LoVo (cell line): ENCODE data around the gene SLC47A2.
"Not testable (repeated sequence)": the region's sequence is repeated elsewhere in the genome, so short reads cannot be mapped to it uniquely, and the experiment has no call there.

ENCODE experiments used
- DNase-seq: peaks from one replicate; pipeline ENCODE4 v3.0.0-alpha.2; 2016; ENCODE audit warnings: low spot score

Gene SLC47A2

DNA sequence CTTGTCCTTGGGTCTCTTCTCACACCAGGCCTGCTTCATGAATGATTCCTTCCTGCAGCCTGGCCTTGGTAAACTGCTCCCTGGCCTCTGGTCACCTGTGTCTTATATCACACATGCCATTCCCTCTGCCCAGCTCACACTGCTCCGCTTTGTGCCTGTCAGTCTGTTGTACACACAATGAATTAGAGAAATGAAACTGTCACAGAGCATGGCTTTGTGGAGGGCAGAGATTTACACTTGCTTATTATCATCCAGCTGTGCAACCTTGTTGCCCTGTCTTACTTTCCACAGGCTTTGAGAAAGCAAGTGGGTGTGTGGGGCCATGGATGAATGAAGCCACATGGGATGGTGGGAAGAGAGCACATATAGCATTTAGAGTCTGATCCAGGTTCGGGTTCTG is 45.5 kb downstream of the SLC47A2 start:
- DNase-seq = no peak

DNA sequence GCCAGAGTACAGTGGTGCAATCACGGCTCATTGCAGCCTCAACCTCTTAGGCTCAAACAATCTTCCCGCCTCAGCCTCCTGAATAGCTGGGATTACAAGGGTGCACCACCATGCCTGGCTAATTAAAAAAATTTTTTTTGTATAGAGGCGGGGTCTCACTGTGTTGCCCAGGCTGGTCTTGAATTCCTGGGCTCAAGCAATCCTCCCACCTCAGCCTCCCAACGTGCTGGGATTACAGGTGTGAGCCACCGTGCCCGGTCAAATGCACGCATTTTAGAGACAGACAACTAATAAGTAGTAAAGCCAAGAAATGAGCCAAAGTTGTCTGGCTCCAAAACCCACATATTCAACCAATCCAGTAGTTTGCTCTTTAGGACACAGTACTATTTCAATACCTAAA is 46.7 kb downstream of the SLC47A2 start:
- DNase-seq = not testable (repeated sequence)

DNA sequence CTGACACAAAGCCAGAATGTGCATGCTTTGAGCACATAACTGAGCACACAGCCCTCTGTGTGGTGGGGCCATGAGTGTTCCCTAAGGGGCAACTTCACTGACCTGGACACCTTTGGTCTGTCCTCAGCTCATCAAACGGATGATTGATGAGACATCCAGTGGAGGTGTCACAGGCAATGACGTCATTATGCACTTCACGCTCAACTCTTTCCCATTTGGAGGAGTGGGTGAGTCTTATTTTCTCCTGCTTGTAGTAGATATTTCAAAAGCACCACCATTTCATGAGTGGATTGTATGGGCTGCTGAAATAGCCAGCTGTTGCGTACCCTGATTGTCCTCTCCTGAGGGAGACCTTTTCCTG is 51.6 kb downstream of the SLC47A2 start:
- DNase-seq = no peak

DNA sequence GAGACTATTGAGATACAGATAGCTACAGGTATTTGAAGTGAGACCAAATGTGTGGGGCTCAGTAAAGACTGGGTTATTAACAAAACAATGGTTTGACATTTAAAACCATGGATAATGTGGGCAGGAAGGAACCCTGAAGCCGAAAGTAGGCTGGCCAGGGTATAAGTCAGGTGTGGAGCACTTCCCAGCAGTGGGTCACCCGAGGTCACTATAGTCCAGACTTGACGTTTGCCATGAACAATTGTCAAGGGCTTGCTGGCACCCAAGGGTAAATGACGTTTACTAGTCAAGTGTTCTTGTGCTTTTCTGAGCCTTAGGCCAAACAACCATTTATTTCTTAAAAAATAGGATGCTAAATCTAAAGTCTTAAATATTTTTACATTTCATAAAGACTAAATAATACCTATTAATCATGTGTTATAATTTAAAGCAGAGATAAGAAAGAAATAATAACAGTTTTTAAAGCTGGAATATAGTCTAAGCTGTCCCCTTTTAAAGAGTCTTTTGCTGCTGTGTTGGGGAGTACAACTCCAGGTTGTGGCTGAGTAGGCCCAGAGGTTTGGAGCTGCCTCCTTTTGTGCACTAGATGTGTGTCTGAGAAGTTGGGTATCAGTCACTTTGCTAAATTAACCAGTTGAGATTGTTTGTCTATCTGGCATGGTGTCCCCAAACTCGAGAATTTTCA is 52.1 kb downstream of the SLC47A2 start:
- no peak for DNase-seq

DNA sequence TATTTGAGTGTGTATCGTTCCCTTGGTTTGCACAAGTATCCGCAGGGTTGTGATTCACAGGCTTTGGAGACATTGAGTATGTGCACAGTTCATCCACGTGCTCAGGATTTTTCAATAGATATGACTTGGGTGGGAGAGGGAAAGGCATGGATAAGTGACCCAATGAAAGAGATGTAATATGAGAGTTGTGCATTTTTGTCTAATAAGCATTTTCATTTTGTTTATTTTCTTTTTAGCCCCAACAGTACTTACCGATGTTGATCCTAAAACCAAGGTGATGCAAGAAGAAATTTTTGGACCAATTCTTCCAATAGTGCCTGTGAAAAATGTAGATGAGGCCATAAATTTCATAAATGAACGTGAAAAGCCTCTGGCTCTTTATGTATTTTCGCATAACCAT is 53.3 kb downstream of the SLC47A2 start:
- DNase-seq = no peak

DNA sequence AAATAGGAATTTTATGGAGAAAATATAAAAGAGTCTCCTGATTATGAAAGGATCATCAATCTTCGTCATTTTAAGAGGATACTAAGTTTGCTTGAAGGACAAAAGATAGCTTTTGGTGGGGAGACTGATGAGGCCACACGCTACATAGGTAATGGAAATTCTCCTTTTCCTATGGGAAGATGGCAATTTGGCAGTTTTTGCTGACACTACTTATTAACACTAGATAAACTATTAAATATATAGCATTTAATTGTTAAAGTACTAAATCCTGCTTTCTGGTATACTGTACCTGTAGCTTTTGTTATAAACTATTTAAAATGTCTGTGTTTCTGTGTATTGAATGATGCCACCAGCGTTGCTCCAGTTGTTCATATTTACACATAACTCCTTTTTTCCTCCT is 55.3 kb downstream of the SLC47A2 start:
- DNase-seq = no peak

DNA sequence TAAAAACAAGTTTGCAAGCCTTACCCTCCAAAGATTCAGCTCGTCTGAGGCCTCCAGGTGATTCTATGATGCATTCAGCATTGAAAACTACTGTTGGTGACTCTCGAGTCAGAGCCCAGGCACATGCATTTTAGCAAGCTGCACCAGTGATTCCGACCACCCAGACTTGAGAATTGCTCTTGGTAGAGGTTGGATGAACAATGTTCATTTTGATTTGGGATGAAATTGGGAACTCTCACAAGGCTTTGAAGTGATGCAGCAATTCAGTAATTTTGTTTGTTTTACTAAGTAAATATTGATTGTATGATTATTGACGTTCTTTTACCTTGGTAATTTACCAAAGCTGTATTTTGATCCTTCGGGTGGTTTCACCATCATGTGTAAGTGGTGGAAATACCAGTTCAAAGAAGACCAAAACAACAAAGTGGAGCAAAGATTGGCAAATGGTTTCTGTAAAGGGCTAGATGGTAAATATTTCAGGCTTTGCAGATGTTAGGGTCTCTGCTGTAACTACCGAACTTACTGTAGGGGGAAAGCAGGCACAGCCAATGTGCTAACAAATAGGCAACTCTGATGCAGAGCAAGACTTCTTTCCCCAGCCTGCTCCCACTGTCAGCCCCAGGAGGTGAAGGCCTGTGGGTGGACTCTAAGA is 56.0 kb downstream of the SLC47A2 start:
- no peak for DNase-seq

DNA sequence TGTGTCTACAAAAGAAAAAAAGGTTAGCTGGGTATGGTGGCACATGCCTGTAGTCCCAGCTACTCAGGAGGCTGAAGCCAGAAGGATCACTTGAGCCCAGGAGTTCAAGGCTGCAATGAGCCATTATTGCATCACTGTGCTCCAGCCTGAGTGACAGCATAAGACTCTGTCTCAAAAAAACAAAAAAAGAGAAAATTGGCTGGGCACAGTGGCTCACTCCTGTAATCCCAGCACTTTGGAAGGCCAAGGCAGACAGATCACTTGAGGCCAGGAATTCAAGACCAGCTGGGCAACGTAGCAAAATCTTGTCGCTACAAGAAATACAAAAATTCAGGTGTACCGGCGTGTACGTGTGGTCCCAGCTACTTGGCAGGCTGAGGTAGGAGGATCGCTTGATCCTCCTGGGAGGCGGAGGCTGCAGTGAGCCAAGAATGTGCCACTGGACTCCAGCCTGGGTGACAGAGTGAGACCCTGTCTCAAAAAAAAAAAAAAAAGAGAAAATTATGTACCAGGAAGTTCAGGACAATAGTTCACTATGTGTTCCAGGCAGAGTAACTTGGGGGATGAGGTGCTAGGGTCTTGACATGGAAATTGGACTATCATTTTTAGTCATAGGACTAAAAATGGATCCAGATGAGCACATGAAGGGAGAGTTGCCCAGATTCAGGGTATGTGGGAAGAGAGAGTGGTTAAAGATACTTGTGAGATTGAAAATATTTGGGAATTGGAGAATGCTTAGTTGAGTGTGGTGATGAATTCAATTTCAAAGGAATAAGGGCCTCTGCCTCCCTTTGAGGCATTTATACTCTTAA is 56.8 kb downstream of the SLC47A2 start:
- DNase-seq = no peak

DNA sequence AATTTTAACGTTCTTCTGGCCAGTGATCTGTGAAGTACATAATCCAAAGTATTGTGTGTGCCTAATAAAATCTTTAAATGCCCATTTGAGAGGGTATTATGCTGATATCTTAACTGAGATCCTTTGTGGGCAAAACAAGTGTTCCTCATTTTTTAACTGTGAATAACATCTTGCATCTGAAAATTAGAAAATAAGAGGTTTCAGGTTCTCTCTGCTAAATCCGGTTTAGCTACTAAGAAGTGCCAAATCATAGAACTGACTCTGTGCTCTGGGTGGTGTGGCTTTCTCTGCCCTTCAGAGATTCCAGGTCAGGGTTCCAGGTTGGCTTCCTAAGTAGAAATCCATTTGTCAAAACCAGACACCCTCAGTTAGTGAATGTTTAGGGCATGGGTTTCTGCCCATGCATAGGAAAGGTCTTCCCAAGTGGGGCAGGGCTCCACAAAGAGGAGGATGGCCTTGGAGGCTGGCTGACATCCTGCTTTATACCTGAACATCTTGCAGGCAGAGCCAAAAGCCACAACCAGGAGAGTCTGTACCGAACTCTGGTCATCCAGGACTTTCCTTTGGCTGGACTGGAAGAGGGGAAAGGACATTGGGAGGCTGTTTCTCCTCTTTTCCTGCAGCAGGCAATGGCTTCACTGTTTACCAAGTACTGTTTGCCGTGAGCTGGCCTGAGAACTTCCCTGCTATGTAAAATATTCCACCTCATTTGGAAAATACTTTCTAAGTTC is 59.4 kb downstream of the SLC47A2 start:
- DNase-seq = no peak

DNA sequence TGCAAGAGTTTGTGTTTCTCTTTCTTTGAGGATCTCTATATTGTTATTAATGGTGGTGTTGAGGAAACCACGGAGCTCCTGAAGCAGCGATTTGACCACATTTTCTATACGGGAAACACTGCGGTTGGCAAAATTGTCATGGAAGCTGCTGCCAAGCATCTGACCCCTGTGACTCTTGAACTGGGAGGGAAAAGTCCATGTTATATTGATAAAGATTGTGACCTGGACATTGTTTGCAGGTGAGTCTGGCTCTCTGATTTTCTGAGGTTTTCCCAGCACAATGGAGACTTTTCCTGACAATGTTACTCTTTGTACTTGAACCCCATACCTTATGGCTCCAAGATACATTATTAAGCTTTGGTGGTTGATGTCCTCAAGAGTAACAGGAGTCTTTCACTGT is 60.0 kb downstream of the SLC47A2 start:
- DNase-seq = no peak

DNA sequence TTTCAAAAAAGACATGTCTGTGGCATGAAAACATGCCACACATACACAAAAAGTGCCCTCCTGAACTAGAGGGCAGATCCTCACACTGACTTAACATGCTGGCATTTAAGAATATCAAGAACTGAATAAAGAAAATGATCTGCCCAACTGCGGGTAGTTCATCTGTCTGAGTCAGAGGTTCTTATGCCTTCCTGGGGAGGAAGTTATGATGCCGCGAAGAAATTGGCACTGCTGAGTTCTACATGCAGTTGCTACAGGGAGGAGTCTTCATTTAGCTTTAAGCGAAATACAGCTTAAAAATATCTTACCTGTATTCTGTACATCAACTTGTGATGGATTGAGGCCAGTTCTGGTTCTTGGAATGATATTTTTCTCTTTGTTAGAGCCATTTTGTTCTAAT is 61.5 kb downstream of the SLC47A2 start:
- no peak for DNase-seq

DNA sequence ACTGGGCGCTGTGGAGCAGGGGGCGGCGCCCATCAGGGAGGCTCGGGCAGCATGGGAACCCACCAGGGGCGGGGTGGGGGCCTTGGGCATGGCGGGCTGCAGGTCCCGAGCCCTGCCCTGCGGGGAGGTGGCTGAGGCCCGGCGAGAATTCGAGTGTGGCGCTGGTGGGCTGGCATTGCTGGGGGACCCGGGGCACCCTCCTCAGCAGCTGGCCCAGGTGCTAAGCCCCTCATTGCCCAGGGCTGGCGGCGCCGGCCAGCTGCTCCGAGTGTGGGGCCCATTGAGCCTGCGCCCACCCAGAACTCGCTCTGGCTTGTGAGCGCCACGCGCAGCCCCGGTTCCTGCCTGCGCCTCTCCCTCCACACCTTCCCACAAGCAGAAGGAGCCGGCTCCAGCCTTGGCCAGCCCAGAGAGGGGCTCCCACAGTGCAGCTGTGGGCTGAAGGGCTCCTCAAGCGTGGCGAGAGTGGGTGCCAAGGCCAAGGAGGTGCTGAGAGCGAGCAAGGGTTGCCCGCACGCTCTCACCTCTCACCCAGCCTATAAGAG is 62.0 kb downstream of the SLC47A2 start:
- DNase-seq = no peak

DNA sequence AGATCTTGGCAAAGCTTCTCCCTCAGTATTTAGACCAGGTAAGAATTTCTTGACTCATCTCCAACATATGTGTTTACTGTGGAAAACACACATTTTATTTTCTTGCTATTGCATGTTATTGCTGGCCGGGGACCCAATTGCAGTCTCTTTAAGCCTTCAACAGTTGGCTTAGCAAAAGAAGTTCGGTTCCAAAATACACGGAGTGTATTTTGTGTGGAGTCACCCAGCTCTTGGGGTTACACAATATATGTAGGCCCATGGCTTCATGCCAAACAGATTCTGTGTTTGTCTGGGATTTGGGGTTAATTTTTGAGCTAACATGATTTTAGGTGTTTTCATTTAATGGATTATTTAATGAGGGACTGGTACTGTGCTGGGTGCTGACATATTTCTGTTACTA is 63.8 kb downstream of the SLC47A2 start:
- no peak for DNase-seq

DNA sequence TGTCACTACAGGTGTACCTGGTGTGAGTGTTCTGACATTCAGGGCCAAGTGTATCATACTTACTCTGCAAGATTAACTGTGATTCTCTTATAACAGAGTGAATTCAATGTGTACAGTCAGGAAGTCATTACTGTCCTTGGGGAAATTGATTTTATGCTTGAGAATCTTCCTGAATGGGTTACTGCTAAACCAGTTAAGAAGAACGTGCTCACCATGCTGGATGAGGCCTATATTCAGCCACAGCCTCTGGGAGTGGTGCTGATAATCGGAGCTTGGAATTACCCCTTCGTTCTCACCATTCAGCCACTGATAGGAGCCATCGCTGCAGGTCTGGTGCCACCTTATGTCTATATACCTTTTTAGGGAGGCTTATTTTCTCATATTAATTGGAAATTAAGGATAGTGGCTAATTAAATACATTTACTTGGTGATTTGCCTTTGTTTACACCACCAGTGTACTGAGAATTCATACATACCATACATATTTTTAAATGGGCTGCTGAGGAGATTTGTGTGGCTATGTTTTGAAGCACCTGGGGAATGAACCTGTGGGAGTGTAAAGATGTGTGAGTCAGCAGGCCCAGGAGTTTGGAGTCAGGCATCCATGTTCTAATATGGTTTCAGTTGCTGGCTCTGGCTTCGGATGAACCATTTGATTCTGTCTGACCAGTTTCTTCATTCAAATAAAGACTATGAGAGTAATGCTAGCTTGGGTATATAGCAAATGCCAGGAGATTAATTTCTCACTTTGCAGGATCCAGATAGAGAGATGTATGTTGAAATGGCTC is 64.7 kb downstream of the SLC47A2 start:
- DNase-seq = no peak

DNA sequence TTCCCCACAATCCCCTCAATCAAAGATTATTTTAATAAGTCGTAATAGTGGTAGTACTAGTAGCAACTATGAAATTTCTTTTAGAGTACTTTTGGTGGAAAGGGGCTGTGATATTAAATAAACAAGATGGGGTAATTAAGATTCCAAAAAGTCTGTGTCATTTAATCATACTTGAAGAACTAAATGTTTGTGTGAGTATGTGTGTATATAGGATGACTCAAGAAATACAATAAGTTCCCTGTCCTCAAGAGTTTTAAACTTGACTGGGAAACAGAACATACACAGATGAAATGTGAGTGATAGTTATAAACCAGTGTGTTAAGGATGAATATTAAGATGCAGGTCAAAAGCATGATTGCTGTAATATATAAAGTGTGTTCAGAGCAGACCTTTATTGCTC is 65.6 kb downstream of the SLC47A2 start:
- peak; percentile 22 for DNase-seq

DNA sequence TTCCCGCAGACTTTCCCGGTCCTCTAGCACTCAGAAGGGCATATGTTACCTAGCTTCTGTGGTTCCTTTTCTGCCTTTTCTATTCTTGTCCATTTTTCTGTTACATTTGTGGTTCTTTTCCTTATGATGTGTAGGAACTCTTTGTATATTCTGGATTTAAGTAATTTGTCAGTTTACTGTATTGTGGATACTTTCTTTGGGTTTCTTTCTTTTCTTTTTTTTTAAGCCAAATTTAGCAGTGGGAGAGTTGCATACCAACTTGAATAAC is 67.2 kb downstream of the SLC47A2 start:
- DNase-seq = no peak

DNA sequence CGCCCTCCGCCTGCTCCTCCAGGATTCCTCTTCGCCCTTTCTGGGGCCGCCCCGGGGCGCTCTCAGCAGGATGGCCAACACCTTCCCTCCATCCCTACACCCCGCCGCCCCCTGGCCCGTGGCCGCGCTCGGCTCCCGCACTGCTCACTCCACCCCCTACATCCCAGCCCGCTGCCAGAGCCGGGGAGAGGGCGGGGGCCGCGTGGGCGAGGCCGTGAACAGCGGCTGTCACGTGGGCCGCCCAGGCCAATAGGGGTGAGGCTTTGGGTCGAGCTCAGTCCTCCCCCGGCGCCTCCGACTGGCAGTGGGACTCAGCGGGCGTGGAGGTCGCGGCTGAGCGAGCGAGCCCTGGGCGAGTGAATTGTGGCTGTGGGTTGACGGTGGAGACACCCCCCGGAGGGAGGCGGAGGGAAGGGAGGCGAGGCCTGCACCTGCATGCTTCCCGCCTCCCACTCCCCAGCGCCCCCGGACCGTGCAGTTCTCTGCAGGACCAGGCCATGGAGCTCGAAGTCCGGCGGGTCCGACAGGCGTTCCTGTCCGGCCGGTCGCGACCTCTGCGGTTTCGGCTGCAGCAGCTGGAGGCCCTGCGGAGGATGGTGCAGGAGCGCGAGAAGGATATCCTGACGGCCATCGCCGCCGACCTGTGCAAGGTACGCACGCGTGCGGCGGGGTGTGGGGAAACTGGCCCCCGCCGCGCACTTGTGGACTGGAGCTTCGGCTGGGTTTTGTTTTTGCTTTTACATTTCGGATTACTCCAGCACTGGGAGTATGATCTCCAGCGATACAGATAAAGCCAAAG is 67.7 kb downstream of the SLC47A2 start, which contains the start of gene ALDH3A2:
ALDH3A2 (plus strand) TSS at position 277 of the 799 bp plus-strand sequence; CDS start at position 498, 221 bp downstream.
- peak; percentile 95 for DNase-seq

DNA sequence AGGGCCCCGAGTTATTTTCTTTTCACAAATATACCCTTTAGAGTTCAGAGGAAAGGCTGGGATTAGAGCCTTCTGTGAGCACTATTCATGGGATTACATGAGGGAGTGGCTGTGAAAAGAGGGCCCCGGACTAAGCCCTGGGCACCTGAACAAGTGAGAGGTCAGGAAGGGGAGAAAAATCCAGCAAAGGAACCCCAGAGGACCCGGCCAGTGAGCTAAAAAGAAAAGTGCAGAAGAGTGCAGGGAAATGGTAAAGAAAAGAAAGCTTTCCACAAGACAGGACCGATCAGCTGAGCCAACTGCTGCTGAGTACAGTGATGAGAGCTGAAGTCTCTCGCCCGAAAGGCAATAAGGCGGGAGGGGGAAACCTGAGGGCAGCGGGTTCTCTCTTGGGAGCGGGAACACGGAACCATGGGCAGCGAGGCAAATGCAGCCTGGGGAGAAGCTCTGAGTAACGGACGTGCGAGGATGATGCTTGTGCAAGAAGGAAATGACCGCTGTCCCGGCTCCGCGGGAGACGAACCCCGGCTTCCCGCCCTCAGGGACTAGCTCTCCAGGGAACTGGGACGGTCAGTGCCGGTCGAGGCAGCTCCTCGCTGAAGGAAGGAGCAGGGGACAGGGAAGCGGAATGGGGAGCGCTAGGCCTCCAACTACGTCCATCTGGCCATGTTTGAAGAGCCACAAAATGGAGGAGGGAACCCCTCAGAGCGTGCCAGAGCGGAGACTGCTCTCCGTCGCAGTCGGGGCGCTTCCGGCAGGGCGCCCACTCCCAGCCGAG is 68.5 kb downstream of the SLC47A2 start:
- DNase-seq = peak; percentile 27

DNA sequence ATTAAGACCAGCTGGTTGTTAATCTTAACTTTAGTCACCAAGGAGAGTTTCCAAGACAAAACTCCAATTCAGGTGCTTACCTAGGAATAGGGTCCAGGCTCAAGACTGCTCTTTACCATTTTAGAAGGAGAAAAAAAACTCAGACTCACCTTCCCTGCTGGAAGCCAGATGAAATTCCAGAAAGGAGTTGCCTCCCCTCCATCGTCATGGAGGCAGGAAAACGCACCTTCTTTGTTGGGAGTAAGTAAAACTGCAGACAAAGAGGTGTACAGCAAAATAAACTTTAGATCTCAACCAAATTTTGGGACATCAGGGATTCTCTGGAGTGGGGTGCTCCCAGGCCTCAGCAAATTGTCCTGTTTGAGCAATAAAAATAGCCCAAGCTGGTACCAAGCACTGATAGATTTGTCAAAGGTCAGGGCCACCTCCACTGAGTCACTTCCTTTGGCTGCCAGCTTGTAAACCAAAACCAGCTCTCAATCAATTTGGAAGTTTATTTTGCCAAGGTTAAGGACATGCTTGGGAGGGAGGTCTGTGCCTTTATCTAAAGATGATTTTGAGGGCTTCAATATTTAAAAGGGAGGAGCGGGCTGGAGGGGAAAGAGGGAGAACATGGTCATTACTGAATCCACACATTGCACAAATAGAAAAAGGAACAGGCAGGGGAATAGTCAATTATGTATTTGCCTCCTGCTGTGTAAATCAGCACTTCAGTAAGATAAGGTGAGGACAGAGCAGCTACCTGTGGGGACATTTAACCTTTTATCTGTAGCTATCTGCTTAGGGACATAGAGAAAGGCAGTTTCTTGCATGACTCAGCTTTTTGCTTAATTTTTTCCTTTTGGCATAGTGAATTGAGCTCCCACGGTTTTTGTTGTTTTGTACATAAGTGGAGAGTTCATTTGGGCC is 69.3 kb downstream of the SLC47A2 start:
- DNase-seq = peak; percentile 68
